ENCODE data around the gene PXT1. TPM values are rescaled to one million over a fixed set of nuclear protein-coding genes. Genes with fewer than 3 reads are reported as not detected.

Gene PXT1
- total and polyA plus RNA-seq, 9 of the 15 experiments (the other 6 are each of a cell fraction or from before 2014, with no cell fraction given), result 0.09 to 0.11 (median 0.10) TPM; not detected in 5

- TF ChIP-seq MECOM (CRISPR knock-in tag; IDR thresholded peaks at IDR 0.05) (no peak), FOXK1 (CRISPR knock-in tag; IDR thresholded peaks at IDR 0.05; ENCODE audit: borderline replicate concordance) (no peak), ZNF449 (CRISPR knock-in tag; IDR thresholded peaks at IDR 0.05) (no peak), HNRNPUL1 (IDR thresholded peaks at IDR 0.05; ENCODE audit: low read length) (no peak), THRA (IDR thresholded peaks at IDR 0.05) (no peak), SOX6 (IDR thresholded peaks at IDR 0.05) (peak; percentile 72), ZNF592 (IDR thresholded peaks at IDR 0.05) (peak; percentile 89), STAT5A (IDR thresholded peaks at IDR 0.05; ENCODE audit: borderline replicate concordance, low read length) (no peak; the same call in 1 of the 2 replicates), CBX2 (IDR thresholded peaks at IDR 0.05; ENCODE audit: insufficient read depth, low read length, poor library complexity, severe bottlenecking) (no peak), HES1 (IDR thresholded peaks at IDR 0.05; ENCODE audit: low read depth) (no peak), ARNT (IDR thresholded peaks at IDR 0.05) (peak in 1 of 2 experiments; percentile 53; a peak in 2 of 4 replicates), ESRRA (IDR thresholded peaks at IDR 0.05; ENCODE audit: borderline replicate concordance, low read depth) (peak; percentile 40; the same call in 1 of the 2 replicates), KLF1 (tag; IDR thresholded peaks at IDR 0.05) (no peak), ARID3A (IDR thresholded peaks at IDR 0.05; ENCODE audit: borderline replicate concordance, low read depth, low read length) (no peak), DNMT1 (IDR thresholded peaks at IDR 0.05) (no peak), HMGN3 (IDR thresholded peaks at IDR 0.05; ENCODE audit: borderline replicate concordance, extremely low read depth, insufficient read length, low read depth, low read length) (no peak), XRCC4 (IDR thresholded peaks at IDR 0.05; ENCODE audit: extremely low read depth, insufficient read depth, insufficient read length) (no peak)
Observed at GRCh38 chr6:36441307-36441894, 1.3 kb downstream of the PXT1 start (continued).
